Trophoblast cell (in vitro differentiated cells and primary cell): ENCODE results near the gene AMN1.

Experiments used
- DNase-seq, 2 donors: peaks; one replicate each; pipeline ENCODE4 v3.0.0-alpha.2; 2016
- H2AFZ ChIP-seq: 2 replicates; pipeline ENCODE4 v1.6.1; 2013; ENCODE audit warnings: low read length, moderate library complexity, mild to moderate bottlenecking; ENCODE audit not compliant: insufficient read depth, poor library complexity
- H2AK5ac ChIP-seq: 2 replicates; pipeline ENCODE4 v1.6.1; 2013; ENCODE audit warnings: mild to moderate bottlenecking, low read length
- H2BK120ac ChIP-seq: 2 replicates; pipeline ENCODE4 v1.6.1; 2013; ENCODE audit warnings: low read length, mild to moderate bottlenecking, moderate library complexity; ENCODE audit not compliant: insufficient read depth, poor library complexity
- H2BK12ac ChIP-seq: 2 replicates; pipeline ENCODE4 v1.6.1; 2013; ENCODE audit warnings: mild to moderate bottlenecking, low read length, moderate library complexity
- H2BK5ac ChIP-seq: 2 replicates; pipeline ENCODE4 v1.6.1; 2013; ENCODE audit warnings: low read length, low read depth, moderate library complexity, mild to moderate bottlenecking; ENCODE audit not compliant: poor library complexity
- H3K14ac ChIP-seq: 2 replicates; pipeline ENCODE4 v1.6.1; 2013; ENCODE audit warnings: mild to moderate bottlenecking, low read length
- H3K18ac ChIP-seq: 2 replicates; pipeline ENCODE4 v1.6.1; 2013; ENCODE audit warnings: mild to moderate bottlenecking, low read length
- H3K23ac ChIP-seq: 2 replicates; pipeline ENCODE4 v1.6.1; 2013; ENCODE audit warnings: low read length
- H3K27ac ChIP-seq: 2 replicates; pipeline ENCODE4 v1.5.1; 2013; ENCODE audit warnings: low read depth, mild to moderate bottlenecking, inconsistent platforms, low read length, moderate library complexity
- H3K27me3 ChIP-seq: 2 replicates; pipeline ENCODE4 v1.6.1; 2013; ENCODE audit warnings: inconsistent platforms, mild to moderate bottlenecking, low read length, moderate library complexity; ENCODE audit not compliant: insufficient read depth
- H3K36me3 ChIP-seq, 2 experiments: 1 replicate in 1 of 2; 2 replicates in 1 of 2; pipeline ENCODE4 v1.6.1; 2013; ENCODE audit warnings: low read length in 2 of 2, mild to moderate bottlenecking in 2 of 2, moderate library complexity in 1 of 2; ENCODE audit not compliant: insufficient read depth in 2 of 2, control insufficient read depth in 1 of 2
- H3K4ac ChIP-seq: 2 replicates; pipeline ENCODE4 v1.6.1; 2013; ENCODE audit warnings: low read depth, mild to moderate bottlenecking, low read length, moderate library complexity
- H3K4me1 ChIP-seq, 2 experiments: 1 replicate in 1 of 2; 2 replicates in 1 of 2; pipeline ENCODE4 v1.6.1; 2013; ENCODE audit warnings: low read length in 2 of 2, mild to moderate bottlenecking in 2 of 2, moderate library complexity in 1 of 2; ENCODE audit not compliant: insufficient read depth in 2 of 2, control insufficient read depth in 1 of 2
- H3K4me2 ChIP-seq: 2 replicates; pipeline ENCODE4 v1.6.1; 2013; ENCODE audit warnings: inconsistent platforms, mild to moderate bottlenecking, low read length, moderate library complexity
- H3K4me3 ChIP-seq: 2 replicates; pipeline ENCODE4 v1.5.1; 2013; ENCODE audit warnings: mild to moderate bottlenecking, low read depth, low read length, inconsistent platforms
- H3K79me1 ChIP-seq: one replicate; pipeline ENCODE4 v1.6.1; 2013; ENCODE audit warnings: low read length
- H3K79me2 ChIP-seq: 2 replicates; pipeline ENCODE4 v1.6.1; 2013; ENCODE audit warnings: low read length, mild to moderate bottlenecking; ENCODE audit not compliant: control insufficient read depth, insufficient read depth, poor library complexity
- H3K9ac ChIP-seq: 2 replicates; pipeline ENCODE4 v1.6.1; 2013; ENCODE audit warnings: mild to moderate bottlenecking, low read length
- H3K9me3 ChIP-seq: 2 replicates; pipeline ENCODE4 v1.6.1; 2013; ENCODE audit warnings: low read depth, mild to moderate bottlenecking, control low read depth, inconsistent platforms, low read length; ENCODE audit not compliant: insufficient read depth
- H4K12ac ChIP-seq: 2 replicates; pipeline ENCODE4 v1.6.1; 2013; ENCODE audit warnings: low read depth, mild to moderate bottlenecking, low read length, moderate library complexity
- H4K8ac ChIP-seq: 2 replicates; pipeline ENCODE4 v1.6.1; 2013; ENCODE audit warnings: low read depth, mild to moderate bottlenecking, low read length, moderate library complexity
- H4K91ac ChIP-seq: one replicate; pipeline ENCODE4 v1.6.1; 2013; ENCODE audit warnings: low read depth, mild to moderate bottlenecking, low read length, moderate library complexity
- WGBS: extraction: QIAGEN DNeasy Blood & Tissue Kit; methylation state at CpG from one replicate; pipeline ENCODE4 v1.1.7; 2013; ENCODE audit warnings: missing lambda C conversion rate; ENCODE audit not compliant: insufficient read length, insufficient coverage; ENCODE audit errors: extremely low coverage; 5-methylcytosine and 5-hydroxymethylcytosine counted together

Gene AMN1

DNA sequence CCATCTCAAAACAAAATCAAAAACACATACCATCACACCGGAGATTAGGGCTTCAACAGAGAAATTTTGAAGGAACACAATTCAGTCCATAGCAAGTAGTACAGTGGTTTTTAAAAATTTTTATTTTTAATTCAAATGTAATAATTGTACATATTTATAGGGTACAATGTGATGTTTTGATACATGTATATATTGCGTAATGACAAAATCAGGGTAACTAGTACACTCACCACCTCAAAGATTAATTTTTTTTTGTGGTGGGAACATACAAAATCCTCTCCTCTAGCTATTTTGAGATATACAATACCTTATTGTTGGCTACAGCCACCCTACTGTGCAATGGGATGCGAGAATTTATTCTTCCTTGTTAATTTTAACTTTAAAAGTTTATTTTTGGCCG, 95.4 kb downstream of the AMN1 start:
- Histone ChIP-seq H3K4me2 (no peak overlapping the region), H3K4me3 (no peak overlapping the region), H3K79me2 (no peaks in the 10 kb centered on the region), H3K18ac (no peak overlapping the region), H3K27me3 (no peaks in the 10 kb centered on the region), H2BK12ac (no peak overlapping the region), H3K4me1 (no peaks in the 10 kb centered on the region), H2BK120ac (no peak overlapping the region), H2AK5ac (no peak overlapping the region), H2BK5ac (no peak overlapping the region), H4K8ac (no peak overlapping the region), H3K27ac (no peak overlapping the region), H3K4ac (no peak overlapping the region), H4K91ac (no peak overlapping the region), H3K14ac (no peak overlapping the region), H3K23ac (no peak overlapping the region), H3K9ac (no peak overlapping the region), H3K9me3 (no peaks in the 10 kb centered on the region), H2AFZ (no peak overlapping the region), H4K12ac (no peak overlapping the region), H3K79me1 (no peaks in the 10 kb centered on the region), H3K36me3 (no peaks in the 10 kb centered on the region)
- no peak for DNase-seq
- WGBS, result no CpG with 5 or more reads among the region's 4 CpGs

DNA sequence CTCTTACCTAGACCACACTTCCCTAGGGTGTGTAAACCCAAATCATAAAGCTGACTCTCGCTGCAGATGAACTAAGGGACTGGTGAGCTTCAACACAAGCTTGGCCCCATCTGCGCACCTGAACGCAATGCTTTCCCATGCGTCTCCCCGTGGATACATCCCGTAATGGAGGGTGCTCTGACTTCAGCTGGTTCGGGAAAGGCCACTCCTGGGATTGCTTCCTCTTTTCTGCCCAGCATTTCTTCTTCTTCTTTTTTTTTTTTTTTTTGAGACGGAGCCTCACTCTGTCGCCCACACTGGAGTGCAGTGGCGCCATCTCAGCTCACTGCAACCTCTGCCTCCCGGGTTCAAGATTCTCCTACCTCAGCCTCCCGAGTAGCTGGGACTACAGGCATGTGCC, 97.0 kb downstream of the AMN1 start:
- no peaks in the 10 kb centered on the region for H3K27me3 ChIP-seq
- no peak overlapping the region for H3K9ac ChIP-seq

DNA sequence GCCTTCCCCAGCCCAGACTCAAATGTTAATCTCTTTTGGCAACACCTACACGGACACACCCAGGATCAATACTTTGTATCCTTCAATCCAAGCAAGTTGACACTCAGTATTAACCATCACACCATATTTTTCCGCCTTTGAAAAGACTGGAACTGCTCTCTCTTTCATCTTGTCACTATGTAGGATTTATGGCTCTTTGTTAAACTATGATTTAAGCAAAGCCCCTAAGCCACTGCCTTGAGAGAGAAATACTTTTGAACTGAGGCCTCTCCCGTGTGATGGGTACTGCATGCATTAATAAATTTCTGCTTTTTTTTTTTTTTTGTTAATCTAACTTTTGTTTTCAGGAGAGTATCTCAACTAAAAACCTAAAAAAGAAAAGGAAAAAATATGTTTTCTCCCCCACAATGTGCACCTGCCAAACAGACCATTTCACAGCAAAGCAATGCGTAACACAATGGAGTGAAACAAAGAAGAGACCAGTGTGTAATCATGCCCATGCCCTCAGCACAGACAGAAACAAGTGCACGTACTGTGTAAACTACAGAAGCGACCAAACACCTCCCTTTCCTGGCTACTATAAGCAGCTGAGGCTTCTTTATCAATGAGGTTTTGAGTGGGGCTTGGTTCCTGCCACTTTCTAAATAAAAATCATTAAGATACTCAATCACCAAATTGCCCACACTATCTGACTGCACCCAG, 97.6 kb downstream of the AMN1 start:
- H3K27ac ChIP-seq, result no peak overlapping the region
- no peaks in the 10 kb centered on the region for H3K79me1 ChIP-seq
- H3K36me3 ChIP-seq, result no peaks in the 10 kb centered on the region
- H3K4me1 ChIP-seq, result no peaks in the 10 kb centered on the region
- no peak overlapping the region for H3K18ac ChIP-seq
- H3K23ac ChIP-seq, result no peak overlapping the region
- H2AFZ ChIP-seq, result no peak overlapping the region
- no peak overlapping the region for H4K12ac ChIP-seq
- H2AK5ac ChIP-seq, result no peak overlapping the region
- no peaks in the 10 kb centered on the region for H3K27me3 ChIP-seq
- no peak overlapping the region for H4K8ac ChIP-seq
- no peaks in the 10 kb centered on the region for H3K9me3 ChIP-seq
- no peak overlapping the region for H4K91ac ChIP-seq
- no peak overlapping the region for H3K9ac ChIP-seq
- H3K79me2 ChIP-seq, result no peaks in the 10 kb centered on the region
- no CpG with 5 or more reads among the region's 6 CpGs for WGBS
- no peak overlapping the region for H2BK120ac ChIP-seq
- no peak overlapping the region for H3K14ac ChIP-seq
- H3K4ac ChIP-seq, result no peak overlapping the region
- no peak for DNase-seq
- H2BK12ac ChIP-seq, result no peak overlapping the region
- H3K4me2 ChIP-seq, result no peak overlapping the region
- no peak overlapping the region for H3K4me3 ChIP-seq
- H2BK5ac ChIP-seq, result no peak overlapping the region

More for the DNA sequence above, 97.0 kb downstream of the AMN1 start:
- Histone ChIP-seq H3K27ac (no peak overlapping the region), H2BK5ac (no peak overlapping the region), H3K4ac (no peak overlapping the region), H4K12ac (no peak overlapping the region), H2BK120ac (no peak overlapping the region), H3K4me3 (no peak overlapping the region), H3K4me1 (no peaks in the 10 kb centered on the region), H3K23ac (no peak overlapping the region), H3K18ac (no peak overlapping the region), H2AFZ (no peak overlapping the region), H4K8ac (no peak overlapping the region), H3K4me2 (no peak overlapping the region), H2BK12ac (no peak overlapping the region), H3K9me3 (no peaks in the 10 kb centered on the region), H2AK5ac (no peak overlapping the region), H4K91ac (no peak overlapping the region), H3K36me3 (no peaks in the 10 kb centered on the region), H3K79me2 (no peaks in the 10 kb centered on the region), H3K79me1 (no peaks in the 10 kb centered on the region), H3K14ac (no peak overlapping the region)
- no CpG with 5 or more reads among the region's 12 CpGs for WGBS
- DNase-seq, result no peak

DNA sequence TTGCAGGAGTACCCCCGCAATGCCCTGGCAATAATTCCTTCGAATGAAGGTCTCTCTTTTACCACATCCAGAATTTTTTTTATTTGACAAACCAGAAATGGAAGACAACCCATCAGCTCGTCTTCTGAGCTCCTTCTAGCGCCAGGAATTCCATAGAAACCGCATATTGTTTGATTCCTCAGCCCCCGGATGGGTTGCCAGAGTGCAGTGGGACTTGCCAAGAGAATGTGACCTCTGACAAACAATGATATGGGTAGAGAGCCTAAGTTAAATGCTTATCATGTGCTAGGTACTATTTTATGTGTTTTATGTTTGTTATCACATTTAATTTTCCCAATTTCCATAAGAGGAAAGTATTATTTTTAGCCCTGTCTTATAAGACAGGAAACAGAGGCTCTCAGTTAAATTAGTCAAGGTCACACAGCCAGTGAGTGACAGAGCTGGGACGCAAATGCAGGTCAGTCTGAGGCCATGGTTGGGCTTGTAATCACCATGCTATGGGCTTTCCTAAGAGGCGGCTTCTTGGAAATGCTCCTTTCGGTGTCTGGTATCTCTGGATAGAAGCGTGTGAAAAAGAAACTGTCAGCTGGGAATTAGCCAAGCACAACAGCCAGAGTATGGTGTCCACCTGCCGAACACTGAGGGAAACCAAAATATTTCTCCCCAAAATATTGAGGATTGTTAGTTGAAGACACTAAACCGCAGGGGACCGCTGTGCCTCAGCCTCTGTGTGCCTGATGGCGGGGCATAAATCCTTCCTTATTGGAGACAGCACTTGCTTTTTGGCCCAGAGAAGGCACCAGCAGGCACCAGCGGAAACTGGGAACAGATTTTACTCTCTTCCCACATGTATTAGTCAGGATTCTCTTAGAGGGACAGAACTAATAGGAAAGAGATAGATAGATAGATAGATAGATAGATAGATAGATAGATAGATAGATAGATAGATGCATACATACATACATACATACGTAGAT, 98.8 kb downstream of the AMN1 start:
- no peaks in the 10 kb centered on the region for H3K9me3 ChIP-seq
- H4K91ac ChIP-seq, result no peak overlapping the region
- DNase-seq, result no peak
- no CpG with 5 or more reads among the region's 16 CpGs for WGBS
- H3K23ac ChIP-seq, result no peak overlapping the region
- no peaks in the 10 kb centered on the region for H3K27me3 ChIP-seq
- no peak overlapping the region for H3K14ac ChIP-seq
- H3K79me2 ChIP-seq, result no peaks in the 10 kb centered on the region
- no peak overlapping the region for H3K4me3 ChIP-seq
- H3K4me2 ChIP-seq, result no peak overlapping the region
- H3K79me1 ChIP-seq, result no peaks in the 10 kb centered on the region
- no peak overlapping the region for H3K18ac ChIP-seq
- H3K4me1 ChIP-seq, result no peaks in the 10 kb centered on the region
- no peak overlapping the region for H4K12ac ChIP-seq
- no peak overlapping the region for H2BK12ac ChIP-seq
- no peak overlapping the region for H3K27ac ChIP-seq
- no peak overlapping the region for H2AK5ac ChIP-seq
- H3K9ac ChIP-seq, result no peak overlapping the region
- no peak overlapping the region for H2BK120ac ChIP-seq
- no peak overlapping the region for H2AFZ ChIP-seq
- H3K4ac ChIP-seq, result no peak overlapping the region
- H2BK5ac ChIP-seq, result no peak overlapping the region
- no peak overlapping the region for H4K8ac ChIP-seq
- H3K36me3 ChIP-seq, result no peaks in the 10 kb centered on the region
